ENCODE results near the gene SUN2. TPM values are rescaled to one million over a fixed set of nuclear protein-coding genes. Genes with fewer than 3 reads are reported as not detected.
A peak's percentile ranks its signal among the peaks of the same experiment; 100 is the strongest.

The SUN2 gene
- total RNA-seq, 4 donors from 2014 or later, result 94.2 to 307 (median 191) TPM

GRCh38 chr22:38772623-38772873 is 16.8 kb upstream of the SUN2 start:
- DNase-seq, result no peak
- Histone ChIP-seq H3K27ac (no peak overlapping the region), H3K4me3 (no peak overlapping the region), H3K4me1 (peaks cover 0 to 24% (median 7%) of the 10 kb centered on the region in 3 donors), H3K27me3 (no peaks in the 10 kb centered on the region), H3K36me3 (peaks cover 0 to 4% (median 0%) of the 10 kb centered on the region in 3 donors), H3K9me3 (no peaks in the 10 kb centered on the region)
- 76 to 92% methylated on average over 6 to 7 of the region's 8 CpGs for WGBS, 2 donors
- TF ChIP-seq POLR2A (IDR thresholded peaks at IDR 0.05), result no peak
- no peak for TF ChIP-seq CTCF (IDR thresholded peaks at IDR 0.05)
- intact Hi-C loops (cut with DNase I), result no loop called here

- intact Hi-C loops (cut with DNase I), result no loop called here
- Histone ChIP-seq H3K9me3 (no peaks in the 10 kb centered on the region), H3K27me3 (no peaks in the 10 kb centered on the region), H3K27ac (no peak overlapping the region), H3K36me3 (no peaks in the 10 kb centered on the region), H3K4me3 (no peak overlapping the region), H3K4me1 (peaks cover 0 to 22% (median 4%) of the 10 kb centered on the region in 3 donors)
- no peak for TF ChIP-seq CTCF (IDR thresholded peaks at IDR 0.05)
- TF ChIP-seq POLR2A (IDR thresholded peaks at IDR 0.05), result no peak
- DNase-seq, result no peak
- WGBS, 2 donors, result 83 to 86% methylated on average over 7 to 16 of the region's 16 CpGs
Measured at GRCh38 chr22:38770257-38770949, 14.6 kb upstream of the SUN2 start.

GRCh38 chr22:38768036-38768435 is 12.2 kb upstream of the SUN2 start:
- Histone ChIP-seq H3K36me3 (no peaks in the 10 kb centered on the region), H3K9me3 (no peaks in the 10 kb centered on the region), H3K4me1 (peaks cover 0 to 18% (median 7%) of the 10 kb centered on the region in 3 donors), H3K4me3 (no peak overlapping the region), H3K27me3 (no peaks in the 10 kb centered on the region), H3K27ac (no peak overlapping the region)
- intact Hi-C loops (cut with DNase I), result no loop called here
- no peak for DNase-seq
- 95 to 100% methylated on average over 3 to 11 of the region's 11 CpGs for WGBS, 2 donors
- TF ChIP-seq CTCF (IDR thresholded peaks at IDR 0.05) (no peak), POLR2A (IDR thresholded peaks at IDR 0.05) (no peak)

GRCh38 chr22:38767313-38767712 is 11.5 kb upstream of the SUN2 start:
- intact Hi-C loops (cut with DNase I), result no loop called here

GRCh38 chr22:38766076-38766777 is 10.4 kb upstream of the SUN2 start:
- peaks cover 0 to 18% (median 7%) of the 10 kb centered on the region in 3 donors for H3K4me1 ChIP-seq
- no peak for DNase-seq
- H3K27me3 ChIP-seq, result no peaks in the 10 kb centered on the region
- 62 to 63% methylated on average over 5 to 10 of the region's 14 CpGs for WGBS, 2 donors
- H3K9me3 ChIP-seq, result no peaks in the 10 kb centered on the region
- intact Hi-C loops (cut with DNase I), result no loop called here
- no peak overlapping the region for H3K27ac ChIP-seq
- TF ChIP-seq CTCF (IDR thresholded peaks at IDR 0.05) (peak; percentile 58 to 83 (median 66)), POLR2A (IDR thresholded peaks at IDR 0.05) (no peak)
- H3K4me3 ChIP-seq, result no peak overlapping the region
- H3K36me3 ChIP-seq, result no peaks in the 10 kb centered on the region

More at GRCh38 chr22:38767313-38767712, 11.5 kb upstream of the SUN2 start:
- no peaks in the 10 kb centered on the region for H3K36me3 ChIP-seq
- no peak overlapping the region for H3K27ac ChIP-seq
- 61% methylated on average over 4 of the region's 9 CpGs; no CpG with 5 or more reads in 1 of the 2 donors for WGBS, 2 donors
- H3K4me1 ChIP-seq, result peaks cover 0 to 18% (median 7%) of the 10 kb centered on the region in 3 donors
- TF ChIP-seq POLR2A (IDR thresholded peaks at IDR 0.05), result no peak
- H3K9me3 ChIP-seq, result no peaks in the 10 kb centered on the region
- no peaks in the 10 kb centered on the region for H3K27me3 ChIP-seq
- no peak for DNase-seq
- H3K4me3 ChIP-seq, result no peak overlapping the region

Data from esophagus squamous epithelium (tissue), 5 donors.